GM18870 (cell line): Measurements from ENCODE around the gene USP38.
A peak's percentile ranks its signal among the peaks of the same experiment; 100 is the strongest.
"Not testable (repeated sequence)": the region's sequence is repeated elsewhere in the genome, so short reads cannot be mapped to it uniquely, and the experiment has no call there.

Experiments used
- ATAC-seq: cut with Tn5 transposase; IDR thresholded peaks from one replicate; pipeline ENCODE4 v1.9.1; 2021; ENCODE audit warnings: moderate library complexity; ENCODE audit not compliant: unreplicated experiment

USP38 gene, protein sequence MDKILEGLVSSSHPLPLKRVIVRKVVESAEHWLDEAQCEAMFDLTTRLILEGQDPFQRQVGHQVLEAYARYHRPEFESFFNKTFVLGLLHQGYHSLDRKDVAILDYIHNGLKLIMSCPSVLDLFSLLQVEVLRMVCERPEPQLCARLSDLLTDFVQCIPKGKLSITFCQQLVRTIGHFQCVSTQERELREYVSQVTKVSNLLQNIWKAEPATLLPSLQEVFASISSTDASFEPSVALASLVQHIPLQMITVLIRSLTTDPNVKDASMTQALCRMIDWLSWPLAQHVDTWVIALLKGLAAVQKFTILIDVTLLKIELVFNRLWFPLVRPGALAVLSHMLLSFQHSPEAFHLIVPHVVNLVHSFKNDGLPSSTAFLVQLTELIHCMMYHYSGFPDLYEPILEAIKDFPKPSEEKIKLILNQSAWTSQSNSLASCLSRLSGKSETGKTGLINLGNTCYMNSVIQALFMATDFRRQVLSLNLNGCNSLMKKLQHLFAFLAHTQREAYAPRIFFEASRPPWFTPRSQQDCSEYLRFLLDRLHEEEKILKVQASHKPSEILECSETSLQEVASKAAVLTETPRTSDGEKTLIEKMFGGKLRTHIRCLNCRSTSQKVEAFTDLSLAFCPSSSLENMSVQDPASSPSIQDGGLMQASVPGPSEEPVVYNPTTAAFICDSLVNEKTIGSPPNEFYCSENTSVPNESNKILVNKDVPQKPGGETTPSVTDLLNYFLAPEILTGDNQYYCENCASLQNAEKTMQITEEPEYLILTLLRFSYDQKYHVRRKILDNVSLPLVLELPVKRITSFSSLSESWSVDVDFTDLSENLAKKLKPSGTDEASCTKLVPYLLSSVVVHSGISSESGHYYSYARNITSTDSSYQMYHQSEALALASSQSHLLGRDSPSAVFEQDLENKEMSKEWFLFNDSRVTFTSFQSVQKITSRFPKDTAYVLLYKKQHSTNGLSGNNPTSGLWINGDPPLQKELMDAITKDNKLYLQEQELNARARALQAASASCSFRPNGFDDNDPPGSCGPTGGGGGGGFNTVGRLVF

DNA sequence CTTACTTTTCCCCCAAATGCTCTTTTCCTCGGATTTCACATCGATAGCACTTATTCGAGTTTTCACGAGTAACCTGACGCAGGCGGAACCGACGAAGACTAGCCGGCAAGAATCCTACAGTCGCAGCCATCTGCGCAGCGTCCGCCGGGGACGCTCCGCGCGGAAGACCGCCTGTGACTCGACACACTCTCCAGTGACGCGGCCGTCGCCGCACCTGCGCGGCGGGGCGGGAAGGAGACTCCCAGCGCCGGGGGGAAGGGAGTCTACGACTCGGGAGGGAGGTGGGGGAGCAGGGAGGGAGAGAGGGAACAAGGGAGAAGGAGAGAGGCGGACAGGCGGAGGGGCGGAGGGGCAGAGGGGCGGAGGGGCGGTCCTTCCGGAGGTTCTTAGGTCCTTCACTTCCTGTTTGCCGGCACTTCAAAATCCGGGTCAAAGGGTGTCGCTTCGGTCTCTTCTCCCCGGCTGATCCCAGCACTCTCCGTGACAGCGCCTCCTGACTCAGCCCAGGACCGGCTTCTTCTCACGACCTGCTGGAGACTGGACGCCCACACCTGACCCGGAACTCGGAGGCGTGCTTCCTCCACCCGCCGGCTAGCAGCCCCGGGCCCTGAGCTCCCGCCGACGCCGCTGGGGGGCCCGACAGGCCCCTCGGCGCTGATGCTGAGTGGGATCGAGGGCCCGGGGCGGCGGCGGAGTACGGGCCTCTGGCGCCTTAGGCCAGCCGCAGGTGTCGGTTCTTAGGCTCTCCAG, at the start of gene USP38:
TSS of gene USP38 (plus strand) at position 415 of the 750 bp plus-strand sequence. CDS start 534 bp downstream, outside the sequence.
- ATAC-seq = peak; percentile 59

DNA sequence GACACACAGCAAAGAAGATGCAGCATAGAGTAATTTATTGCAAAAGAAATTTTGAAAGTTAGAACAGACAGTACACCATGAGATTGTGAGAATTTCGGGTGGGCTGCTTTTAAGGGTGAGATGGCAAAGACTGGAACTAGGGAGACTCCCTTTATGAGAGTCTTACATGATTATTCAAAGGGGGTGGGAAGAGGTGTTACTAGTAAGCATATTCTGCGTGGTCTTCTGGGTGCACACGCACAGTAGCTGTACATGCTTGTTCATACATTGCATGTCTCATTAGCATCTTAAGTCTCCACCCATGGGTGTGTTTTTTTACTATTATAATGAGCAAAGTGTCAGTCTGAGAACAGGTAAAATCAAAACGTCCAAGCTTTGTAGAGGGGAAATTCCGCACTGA, 49.4 kb upstream of the USP38 start:
- ATAC-seq = no peak

DNA sequence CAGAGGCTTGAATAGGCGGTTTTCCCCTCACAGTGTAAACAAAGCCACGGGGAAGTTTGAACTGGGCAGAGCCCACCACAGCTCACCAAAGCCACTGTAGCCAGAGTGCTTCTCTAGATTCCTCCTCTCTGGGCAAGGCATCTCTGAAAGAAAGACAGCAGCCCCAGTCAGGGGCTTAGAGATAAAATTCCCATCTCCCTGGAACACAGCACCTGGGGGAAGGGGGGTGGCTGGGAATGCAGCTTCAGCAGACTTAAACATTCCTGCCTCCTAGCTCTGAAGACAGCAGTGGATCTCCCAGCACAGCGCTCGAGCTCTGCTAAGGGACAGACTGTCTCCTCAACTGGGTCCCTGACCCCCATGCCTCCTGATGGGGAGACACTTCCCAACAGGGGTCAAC, 44.0 kb upstream of the USP38 start:
- no peak for ATAC-seq

DNA sequence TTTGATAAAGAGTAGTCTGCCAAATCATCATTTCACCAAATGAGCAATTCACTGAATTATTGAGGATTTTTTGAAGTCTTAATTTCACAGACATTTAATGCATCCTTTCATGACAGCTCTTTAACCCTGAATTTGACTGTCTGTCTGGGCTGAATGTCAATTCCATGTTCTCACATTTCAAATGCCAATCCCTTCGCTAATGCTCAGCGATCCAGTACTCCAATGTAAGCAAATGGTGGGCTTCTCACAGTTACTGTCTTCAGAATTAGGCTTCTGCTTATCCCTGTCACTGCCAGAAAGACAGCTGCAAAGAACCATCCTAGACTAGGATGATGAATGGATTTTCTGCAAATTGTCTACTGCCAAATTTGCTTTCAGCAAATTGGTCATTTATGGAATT, 36.2 kb upstream of the USP38 start:
- ATAC-seq = no peak

DNA sequence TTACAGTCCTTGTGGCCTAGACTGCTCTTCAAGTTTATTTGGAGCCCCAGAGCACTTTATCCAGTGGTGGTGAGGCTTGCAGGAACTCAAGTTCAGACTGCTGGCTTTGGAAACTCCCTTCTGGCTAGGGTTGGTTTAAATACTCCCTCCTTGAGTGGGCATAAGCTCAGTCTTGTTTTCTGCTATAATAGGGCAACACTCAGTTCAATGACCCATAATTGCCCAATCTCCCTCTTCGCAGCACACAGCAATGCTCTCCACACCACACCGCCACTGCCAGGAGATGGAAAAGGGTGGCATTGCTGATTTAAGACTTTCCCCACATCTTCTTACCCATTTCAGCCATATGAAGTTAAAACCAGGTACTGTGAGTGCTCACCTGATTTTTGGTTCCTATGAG, 27.9 kb upstream of the USP38 start:
- ATAC-seq = no peak

DNA sequence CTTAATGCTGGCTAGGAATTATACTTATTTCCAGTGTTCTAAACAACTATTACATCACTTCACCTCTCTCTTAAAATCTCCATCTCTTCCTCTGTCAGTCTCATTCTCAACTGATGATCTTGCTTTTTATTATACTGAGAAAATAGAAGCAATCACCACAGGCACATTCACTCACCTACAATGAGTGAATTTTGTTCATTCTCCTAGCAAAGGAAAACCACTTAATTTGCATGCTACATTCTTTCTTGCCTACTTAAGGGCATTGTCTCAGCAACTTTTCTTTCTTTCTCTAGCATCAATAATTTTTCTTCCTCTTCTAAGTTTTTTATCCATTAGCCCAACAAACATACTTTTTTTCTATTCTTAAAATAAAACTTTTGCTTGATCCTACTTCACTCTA, 21.1 kb upstream of the USP38 start:
- ATAC-seq = no peak

DNA sequence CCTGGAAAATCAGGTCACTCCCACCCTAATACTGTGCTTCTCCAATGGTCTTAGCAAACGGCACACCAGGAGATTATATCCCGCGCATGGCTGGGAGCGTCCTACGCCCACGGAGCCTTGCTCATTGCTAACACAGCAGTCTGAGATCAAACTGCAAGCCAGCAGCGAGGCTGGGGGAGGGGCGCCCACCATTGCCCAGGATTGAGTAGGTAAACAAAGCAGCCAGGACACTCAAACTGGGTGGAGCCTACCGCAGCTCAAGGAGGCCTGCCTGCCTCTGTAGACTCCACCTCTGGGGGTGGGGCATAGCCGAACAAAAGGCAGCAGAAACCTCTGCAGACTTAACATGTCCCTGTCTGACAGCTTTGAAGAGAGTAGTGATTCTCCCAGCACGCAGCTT, 18.0 kb upstream of the USP38 start:
- not testable (repeated sequence) for ATAC-seq

DNA sequence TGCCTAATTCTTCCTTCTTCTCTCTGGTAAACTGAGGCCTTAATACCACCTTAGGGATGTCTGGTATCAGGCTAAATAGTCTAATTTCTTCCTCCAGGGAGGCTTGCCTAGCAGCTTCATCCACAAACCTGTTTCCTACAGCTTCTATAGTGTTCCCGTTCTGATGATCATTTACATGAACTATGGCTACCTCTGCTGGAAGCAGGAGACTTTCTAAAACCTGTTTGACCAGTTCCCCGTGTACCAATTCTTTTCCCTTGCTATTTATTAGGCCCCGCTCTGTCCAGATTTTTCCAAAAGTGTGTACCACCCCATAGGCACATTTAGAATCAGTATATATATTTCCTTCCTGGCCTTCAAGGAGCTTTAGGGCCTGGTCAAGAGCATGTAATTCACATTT, 5.8 kb upstream of the USP38 start:
- no peak for ATAC-seq

DNA sequence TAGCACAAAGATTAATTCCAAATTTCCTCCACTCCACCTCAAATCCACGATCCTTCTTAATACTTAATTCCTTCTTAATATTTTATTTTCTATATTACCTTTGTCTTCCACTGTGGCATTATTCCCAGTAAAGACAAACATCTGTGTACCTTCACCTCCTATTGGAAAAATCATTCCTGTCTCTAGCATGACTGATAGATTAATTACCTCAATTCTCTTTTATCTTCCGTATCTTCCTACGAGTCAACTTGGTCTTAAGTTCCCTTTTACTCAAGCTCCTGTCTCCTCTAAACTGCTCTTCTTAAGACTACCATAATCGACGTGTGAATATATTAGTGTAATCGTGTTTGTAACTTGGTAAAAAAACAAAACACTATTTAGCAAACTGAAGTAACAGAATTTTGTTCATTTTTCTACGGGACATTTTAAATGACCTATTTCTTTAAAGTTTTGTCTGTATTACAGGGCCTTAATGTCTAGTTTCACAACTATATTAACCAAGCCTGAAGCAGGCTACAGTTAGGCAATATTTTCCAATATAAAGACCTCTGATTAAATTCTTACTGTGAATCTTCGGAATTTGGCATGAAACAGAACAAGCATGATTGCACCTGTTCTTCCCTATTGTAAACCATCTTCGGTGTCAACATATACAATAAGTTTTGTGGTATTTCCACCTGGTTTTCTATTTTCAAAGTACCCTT, 1.1 kb upstream of the USP38 start:
- no peak for ATAC-seq

DNA sequence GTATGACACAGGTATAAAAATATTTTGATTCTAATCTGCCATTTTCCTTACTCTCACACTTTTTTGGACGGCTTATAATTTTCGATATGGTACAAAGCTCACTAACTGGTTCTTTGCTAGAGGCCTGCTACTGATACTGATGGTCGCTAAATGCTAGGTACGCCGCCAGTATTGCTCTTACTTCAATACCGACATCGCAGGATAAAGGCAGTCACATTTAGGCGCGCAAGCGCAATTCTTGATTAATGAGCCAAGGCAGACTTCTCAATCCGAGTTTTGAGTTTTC, 557 bp upstream of the USP38 start:
- peak; percentile 21 for ATAC-seq

DNA sequence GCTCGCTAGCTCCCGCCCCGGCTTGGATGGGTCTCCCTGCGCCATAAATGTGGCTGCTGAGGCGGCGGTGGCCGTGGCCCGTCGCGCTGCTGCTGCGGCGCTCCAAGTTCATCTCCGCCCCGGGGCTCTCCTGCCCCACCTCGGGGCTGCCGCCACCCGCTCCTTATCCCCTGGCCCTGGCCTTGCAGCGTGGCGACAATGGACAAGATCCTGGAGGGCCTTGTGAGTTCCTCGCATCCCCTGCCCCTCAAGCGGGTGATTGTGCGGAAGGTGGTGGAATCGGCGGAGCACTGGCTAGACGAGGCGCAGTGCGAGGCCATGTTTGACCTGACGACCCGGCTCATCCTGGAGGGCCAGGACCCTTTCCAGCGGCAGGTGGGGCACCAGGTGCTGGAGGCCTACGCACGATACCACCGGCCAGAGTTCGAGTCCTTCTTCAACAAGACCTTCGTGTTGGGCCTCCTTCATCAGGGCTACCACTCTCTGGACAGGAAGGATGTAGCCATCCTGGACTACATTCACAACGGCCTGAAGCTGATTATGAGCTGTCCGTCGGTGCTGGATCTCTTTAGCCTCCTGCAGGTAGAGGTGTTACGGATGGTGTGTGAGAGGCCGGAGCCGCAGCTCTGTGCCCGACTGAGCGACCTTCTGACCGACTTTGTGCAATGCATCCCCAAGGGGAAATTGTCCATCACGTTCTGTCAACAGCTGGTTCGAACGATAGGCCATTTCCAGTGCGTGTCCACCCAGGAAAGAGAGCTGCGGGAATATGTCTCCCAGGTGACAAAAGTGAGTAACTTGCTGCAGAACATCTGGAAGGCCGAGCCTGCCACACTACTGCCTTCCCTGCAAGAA, 763 bp downstream of the USP38 start:
- peak; percentile 19 for ATAC-seq

DNA sequence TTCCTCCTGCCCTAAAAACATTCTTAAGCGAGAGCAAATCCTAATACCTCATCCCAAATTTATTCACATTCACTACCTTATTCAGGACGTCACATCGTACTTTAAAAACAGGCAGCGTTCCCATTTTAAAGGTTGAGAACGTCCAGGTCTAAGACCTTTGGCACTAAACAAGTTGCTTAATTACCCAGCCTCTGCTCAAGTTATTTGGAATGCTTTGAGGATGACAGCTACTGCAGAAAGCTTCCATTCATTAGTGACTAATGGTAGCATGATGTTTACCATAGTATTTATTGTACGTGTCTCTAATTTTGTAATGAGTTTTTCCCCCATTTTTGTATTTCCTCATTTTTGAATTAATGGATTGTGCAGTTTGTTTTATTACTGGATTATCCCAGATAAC, 1.5 kb downstream of the USP38 start:
- ATAC-seq = no peak

DNA sequence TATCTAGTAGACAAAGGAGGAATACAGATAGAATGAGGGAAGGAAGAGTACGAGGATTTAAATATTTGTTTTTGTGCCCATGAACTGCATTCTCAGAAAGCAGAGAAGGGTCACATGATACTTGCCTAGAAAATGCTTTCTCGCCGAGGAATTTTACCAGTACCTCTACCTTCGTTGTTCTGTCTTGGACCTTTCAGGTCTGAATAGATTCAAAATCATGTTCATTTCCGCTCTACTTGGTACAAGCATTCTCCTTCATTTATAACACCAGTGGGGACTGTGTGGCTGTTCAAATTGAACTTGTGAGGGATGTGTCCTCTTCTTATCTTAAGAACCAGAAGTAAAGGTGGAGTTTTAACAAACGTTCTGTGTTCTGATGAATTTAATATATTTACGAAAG, 1.9 kb downstream of the USP38 start:
- ATAC-seq = no peak

DNA sequence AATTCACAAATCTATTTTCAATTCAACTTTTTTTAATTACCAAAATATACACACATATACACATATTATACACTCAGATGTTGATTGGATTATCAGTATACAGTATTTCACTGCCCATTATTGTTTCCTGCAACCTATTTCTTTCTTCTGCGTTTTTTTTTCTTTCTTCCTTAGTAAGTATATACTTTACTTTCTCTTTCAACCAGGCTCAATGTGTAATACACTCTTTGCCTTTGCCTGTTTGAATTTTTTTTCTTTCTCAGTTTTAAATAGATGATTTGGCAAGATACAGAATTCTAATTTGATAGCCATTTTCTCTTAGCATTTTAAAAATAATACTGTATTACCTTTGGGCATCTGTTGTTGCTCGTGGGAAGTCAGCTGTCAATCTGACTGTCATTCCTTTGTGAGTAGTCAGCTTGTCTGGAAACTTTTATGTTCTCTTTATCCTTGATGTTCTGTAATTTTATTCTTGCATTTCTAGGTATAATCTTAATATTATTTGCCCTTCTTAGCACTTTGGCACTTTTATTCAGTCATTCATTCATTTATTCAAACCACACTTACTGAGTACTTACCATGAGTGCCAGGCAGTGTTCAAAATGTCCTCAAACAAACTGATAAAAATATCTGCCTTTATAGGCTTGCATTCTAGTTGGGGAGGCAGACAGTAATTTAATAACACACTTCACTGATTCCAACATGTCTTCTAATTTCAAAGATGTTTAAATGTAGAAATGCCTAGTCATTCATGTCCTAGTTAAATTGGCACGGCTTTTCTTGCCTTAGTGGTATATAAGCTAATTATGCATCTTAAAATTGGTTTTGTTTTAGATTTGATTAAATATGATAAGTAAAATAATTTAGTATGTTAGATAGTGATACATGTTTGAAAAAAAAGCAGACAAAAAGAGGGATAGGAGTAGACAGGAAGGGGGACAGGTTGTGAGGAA, 3.7 kb downstream of the USP38 start:
- no peak for ATAC-seq

DNA sequence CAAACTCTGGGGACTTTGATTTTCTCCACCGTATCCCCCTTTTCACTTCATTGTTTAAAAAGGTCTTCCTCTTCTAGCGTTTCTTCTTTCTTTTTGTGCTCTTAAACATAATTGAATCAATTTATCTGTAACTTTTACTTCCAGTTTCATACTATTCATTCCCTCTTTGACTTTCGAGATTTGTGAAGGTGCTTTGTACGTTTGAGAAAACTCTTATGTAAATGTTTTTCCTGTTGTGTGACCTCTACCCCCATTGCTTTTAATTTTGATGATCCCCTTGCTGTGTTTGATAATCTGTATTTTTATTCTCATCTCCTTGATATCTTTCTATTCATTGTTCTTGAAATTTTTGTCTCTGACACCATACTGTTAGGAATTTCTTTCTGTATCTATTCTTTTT, 4.8 kb downstream of the USP38 start:
- peak; percentile 38 for ATAC-seq

DNA sequence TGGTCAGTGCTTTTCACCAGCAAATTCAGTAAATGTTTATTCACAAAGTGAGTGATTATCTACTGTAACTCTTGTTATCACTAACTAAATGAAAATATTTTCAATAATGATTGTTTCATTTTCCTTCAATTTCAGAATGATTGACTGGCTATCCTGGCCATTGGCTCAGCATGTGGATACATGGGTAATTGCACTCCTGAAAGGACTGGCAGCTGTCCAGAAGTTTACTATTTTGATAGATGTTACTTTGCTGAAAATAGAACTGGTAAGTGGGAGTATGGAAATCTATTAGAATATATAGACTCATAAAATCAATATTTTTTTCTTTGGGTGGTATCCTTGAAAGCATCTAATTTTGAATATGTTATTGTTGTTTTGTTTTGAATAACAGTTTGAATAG, 10.9 kb downstream of the USP38 start:
- no peak for ATAC-seq

DNA sequence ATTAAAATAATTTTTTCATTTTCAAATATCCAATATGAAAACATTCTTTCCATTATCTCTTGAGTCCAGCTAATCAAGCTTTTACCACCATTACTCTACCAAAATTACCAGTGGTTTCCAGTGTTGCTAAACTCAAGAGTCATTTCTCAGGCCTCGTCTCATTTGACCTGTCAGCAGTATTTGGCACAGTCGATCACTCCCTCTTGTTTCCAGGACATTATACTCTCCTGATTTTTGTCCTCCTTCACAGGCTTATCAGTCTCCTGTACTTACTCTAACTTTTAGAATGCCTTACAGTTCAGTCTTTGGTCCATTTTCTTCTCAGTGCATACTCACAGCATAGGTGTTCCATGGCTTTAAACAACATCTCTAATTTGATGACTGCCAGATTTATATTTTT, 11.6 kb downstream of the USP38 start:
- ATAC-seq = no peak

DNA sequence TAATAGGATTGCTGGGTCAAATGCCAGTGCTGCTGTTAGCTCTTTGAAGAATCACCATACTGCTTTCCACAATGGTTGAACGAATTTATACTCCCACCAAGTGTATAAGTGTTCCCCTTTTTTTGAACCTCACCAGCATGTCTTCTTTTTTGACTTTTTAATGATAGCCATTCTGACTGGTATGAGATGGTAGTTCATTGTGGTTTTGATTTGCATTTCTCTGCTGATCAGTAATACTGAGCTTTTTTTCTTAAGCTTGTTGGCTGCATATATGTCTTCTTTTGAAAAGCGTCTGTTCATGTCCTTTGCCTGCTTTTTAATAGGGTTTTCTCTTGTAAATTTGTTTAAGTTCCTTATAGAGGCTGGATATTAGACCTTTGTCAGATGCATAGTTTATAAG, 14.8 kb downstream of the USP38 start:
- ATAC-seq = peak; percentile 51

DNA sequence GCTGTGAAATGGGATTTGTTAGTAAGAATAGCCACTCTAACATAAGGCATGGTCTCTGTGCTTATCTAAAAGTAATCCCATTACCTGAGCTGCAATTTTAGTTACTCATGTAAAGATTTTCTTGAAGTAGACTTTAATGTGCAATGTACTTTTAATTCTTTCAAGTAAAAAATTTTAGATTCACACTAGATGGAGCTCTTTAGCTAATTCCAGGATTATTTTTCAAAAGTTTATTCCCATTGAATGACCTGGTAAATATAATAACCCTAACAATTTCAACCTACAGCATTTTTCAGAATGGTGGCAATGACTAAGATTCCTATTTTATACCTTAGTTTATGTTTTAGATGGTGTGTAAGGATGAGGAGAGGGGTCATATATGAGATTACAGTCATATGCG, 18.1 kb downstream of the USP38 start:
- ATAC-seq = no peak
